ENCODE data around the gene NR0B2. TPM values are rescaled to one million over a fixed set of nuclear protein-coding genes. Genes with fewer than 3 reads are reported as not detected.

Gene NR0B2
- total and polyA plus RNA-seq, 2 of the 13 experiments (the other 11 are each of a cell fraction or from before 2014, with no cell fraction given) = 72.5 to 133 TPM

DNA sequence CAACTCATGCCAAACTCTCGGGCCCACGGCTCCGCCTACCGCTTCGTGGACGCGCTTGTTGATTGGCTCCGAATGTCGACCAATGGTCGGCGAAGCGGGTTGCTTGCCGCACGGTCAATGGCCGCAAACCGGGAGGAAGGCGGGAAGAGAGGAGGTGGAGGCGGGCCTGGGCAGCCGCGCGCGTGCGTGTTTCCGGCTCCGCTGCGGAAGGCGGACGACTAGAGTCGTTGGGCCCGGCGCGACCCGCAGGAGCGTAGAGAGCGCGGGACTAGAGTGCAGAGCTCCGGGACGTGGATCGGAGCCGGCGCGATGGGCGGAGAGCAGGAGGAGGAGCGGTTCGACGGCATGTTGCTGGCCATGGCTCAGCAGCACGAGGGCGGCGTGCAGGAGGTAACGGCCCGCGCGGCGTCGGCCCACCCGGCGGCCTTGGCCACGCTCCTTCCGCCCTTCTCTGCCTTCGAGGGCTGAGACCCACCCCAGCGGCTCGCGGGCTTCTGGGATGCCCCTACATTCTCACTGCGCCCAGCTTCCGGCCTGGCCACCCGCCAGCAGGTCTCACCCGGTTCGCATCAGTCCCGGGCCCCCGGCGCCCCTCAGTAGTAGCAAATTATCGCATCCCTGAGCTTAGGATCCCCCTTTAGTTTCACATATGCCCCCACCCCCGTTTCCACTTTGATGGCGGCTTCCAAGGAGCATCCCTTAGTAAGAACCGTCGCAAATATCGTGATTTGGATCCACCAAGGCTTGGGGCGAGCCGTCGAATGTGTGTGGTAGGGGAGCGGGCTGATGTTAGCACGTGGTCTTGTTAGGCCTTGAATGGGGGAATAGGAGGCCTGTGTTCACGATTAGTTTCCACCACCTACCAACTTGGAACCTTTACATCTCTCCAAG, 8.0 kb upstream of the NR0B2 start, which contains the start of gene NUDC (continued):
- TF ChIP-seq, protein P1, sequence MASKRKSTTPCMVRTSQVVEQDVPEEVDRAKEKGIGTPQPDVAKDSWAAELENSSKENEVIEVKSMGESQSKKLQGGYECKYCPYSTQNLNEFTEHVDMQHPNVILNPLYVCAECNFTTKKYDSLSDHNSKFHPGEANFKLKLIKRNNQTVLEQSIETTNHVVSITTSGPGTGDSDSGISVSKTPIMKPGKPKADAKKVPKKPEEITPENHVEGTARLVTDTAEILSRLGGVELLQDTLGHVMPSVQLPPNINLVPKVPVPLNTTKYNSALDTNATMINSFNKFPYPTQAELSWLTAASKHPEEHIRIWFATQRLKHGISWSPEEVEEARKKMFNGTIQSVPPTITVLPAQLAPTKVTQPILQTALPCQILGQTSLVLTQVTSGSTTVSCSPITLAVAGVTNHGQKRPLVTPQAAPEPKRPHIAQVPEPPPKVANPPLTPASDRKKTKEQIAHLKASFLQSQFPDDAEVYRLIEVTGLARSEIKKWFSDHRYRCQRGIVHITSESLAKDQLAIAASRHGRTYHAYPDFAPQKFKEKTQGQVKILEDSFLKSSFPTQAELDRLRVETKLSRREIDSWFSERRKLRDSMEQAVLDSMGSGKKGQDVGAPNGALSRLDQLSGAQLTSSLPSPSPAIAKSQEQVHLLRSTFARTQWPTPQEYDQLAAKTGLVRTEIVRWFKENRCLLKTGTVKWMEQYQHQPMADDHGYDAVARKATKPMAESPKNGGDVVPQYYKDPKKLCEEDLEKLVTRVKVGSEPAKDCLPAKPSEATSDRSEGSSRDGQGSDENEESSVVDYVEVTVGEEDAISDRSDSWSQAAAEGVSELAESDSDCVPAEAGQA (IDR thresholded peaks at IDR 0.05; ENCODE audit: low read depth) = no peak; the same call in 1 of the 2 replicates
- TF ChIP-seq, protein P1 (CRISPR knock-in tag; IDR thresholded peaks at IDR 0.05; ENCODE audit: borderline replicate concordance) = peak; percentile 67; the same call in 1 of the 2 replicates
- TF ChIP-seq, protein P2, sequence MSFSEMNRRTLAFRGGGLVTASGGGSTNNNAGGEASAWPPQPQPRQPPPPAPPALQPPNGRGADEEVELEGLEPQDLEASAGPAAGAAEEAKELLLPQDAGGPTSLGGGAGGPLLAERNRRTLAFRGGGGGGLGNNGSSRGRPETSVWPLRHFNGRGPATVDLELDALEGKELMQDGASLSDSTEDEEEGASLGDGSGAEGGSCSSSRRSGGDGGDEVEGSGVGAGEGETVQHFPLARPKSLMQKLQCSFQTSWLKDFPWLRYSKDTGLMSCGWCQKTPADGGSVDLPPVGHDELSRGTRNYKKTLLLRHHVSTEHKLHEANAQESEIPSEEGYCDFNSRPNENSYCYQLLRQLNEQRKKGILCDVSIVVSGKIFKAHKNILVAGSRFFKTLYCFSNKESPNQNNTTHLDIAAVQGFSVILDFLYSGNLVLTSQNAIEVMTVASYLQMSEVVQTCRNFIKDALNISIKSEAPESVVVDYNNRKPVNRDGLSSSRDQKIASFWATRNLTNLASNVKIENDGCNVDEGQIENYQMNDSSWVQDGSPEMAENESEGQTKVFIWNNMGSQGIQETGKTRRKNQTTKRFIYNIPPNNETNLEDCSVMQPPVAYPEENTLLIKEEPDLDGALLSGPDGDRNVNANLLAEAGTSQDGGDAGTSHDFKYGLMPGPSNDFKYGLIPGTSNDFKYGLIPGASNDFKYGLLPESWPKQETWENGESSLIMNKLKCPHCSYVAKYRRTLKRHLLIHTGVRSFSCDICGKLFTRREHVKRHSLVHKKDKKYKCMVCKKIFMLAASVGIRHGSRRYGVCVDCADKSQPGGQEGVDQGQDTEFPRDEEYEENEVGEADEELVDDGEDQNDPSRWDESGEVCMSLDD (CRISPR knock-in tag; IDR thresholded peaks at IDR 0.05; ENCODE audit: borderline replicate concordance) = no peak
- TF ChIP-seq SIN3A (IDR thresholded peaks at IDR 0.05; ENCODE audit: borderline replicate concordance, low read depth, low read length) (no peak), ZFP62 (CRISPR knock-in tag; IDR thresholded peaks at IDR 0.05) (no peak), IKZF1 (IDR thresholded peaks at IDR 0.05) (no peak), ZNF83 (CRISPR knock-in tag; IDR thresholded peaks at IDR 0.05; ENCODE audit: borderline replicate concordance) (no peak), SALL2 (CRISPR knock-in tag; IDR thresholded peaks at IDR 0.05) (peak; percentile 52; the same call in 1 of the 2 replicates), ZNF607 (CRISPR knock-in tag; IDR thresholded peaks at IDR 0.05; ENCODE audit: borderline replicate concordance) (peak; percentile 98), MAZ (IDR thresholded peaks at IDR 0.05; ENCODE audit: borderline replicate concordance, low read depth, low read length) (no peak), MAZ (CRISPR knock-in tag; IDR thresholded peaks at IDR 0.05; ENCODE audit: low read depth) (peak; percentile 81), DPF2 (CRISPR knock-in tag; IDR thresholded peaks at IDR 0.05; ENCODE audit: borderline replicate concordance, low read depth) (no peak), REPIN1 (CRISPR knock-in tag; IDR thresholded peaks at IDR 0.05; ENCODE audit: borderline replicate concordance, low read depth) (no peak), ZNF264 (CRISPR knock-in tag; IDR thresholded peaks at IDR 0.05) (0 out of 2 replicates have a peak, but pooled peaks have one; percentile 25), ZNF790 (CRISPR knock-in tag; IDR thresholded peaks at IDR 0.05; ENCODE audit: borderline replicate concordance) (0 out of 2 replicates have a peak, but pooled peaks have one; percentile 91), ZNF138 (CRISPR knock-in tag; IDR thresholded peaks at IDR 0.05; ENCODE audit: low read depth) (peak; percentile 96), ZNF598 (CRISPR knock-in tag; IDR thresholded peaks at IDR 0.05; ENCODE audit: borderline replicate concordance) (0 out of 2 replicates have a peak, but pooled peaks have one; percentile 68)
- TF ChIP-seq, protein P3, sequence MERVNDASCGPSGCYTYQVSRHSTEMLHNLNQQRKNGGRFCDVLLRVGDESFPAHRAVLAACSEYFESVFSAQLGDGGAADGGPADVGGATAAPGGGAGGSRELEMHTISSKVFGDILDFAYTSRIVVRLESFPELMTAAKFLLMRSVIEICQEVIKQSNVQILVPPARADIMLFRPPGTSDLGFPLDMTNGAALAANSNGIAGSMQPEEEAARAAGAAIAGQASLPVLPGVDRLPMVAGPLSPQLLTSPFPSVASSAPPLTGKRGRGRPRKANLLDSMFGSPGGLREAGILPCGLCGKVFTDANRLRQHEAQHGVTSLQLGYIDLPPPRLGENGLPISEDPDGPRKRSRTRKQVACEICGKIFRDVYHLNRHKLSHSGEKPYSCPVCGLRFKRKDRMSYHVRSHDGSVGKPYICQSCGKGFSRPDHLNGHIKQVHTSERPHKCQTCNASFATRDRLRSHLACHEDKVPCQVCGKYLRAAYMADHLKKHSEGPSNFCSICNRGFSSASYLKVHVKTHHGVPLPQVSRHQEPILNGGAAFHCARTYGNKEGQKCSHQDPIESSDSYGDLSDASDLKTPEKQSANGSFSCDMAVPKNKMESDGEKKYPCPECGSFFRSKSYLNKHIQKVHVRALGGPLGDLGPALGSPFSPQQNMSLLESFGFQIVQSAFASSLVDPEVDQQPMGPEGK (CRISPR knock-in tag; IDR thresholded peaks at IDR 0.05) = peak; percentile 39; the same call in 1 of the 2 replicates

Measured in HepG2 (cell line).